GM21526 (cell line): ENCODE results near the gene BCAP29.

Source experiments
- ATAC-seq: cut with Tn5 transposase; IDR thresholded peaks from one replicate; pipeline ENCODE4 v1.9.1; 2021; ENCODE audit warnings: moderate library complexity; ENCODE audit not compliant: unreplicated experiment, low FRiP score

The BCAP29 gene

DNA sequence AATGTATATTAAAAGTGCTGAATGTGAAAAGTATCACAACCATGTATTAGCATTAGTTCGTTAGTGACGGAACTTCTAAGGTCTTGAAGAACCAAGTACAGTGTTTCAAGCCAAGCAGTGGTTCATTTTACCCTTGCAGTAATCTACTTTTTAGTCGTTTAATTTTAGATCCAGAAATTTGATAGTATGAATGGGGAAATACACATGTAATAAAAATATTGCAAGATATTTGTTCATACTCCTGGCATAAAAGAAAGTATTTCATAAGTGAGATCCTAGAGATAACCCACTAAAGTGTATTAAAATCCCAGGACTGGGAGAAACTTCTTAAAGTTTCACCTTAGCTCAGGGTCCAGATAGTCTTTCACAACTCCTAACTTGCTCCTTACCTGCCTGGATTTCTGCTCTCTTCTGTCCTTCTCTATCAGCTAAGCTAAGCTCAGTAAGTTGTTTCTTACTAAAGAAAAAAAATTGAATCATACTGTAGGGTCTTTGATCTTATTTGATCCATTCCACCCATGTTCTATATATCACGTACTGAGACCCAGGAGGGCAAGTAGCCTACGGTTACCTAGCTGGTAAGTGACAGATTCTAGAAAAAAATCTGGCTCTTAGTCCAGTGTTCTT lies 1.5 kb downstream of the BCAP29 start:
- no peak for ATAC-seq

DNA sequence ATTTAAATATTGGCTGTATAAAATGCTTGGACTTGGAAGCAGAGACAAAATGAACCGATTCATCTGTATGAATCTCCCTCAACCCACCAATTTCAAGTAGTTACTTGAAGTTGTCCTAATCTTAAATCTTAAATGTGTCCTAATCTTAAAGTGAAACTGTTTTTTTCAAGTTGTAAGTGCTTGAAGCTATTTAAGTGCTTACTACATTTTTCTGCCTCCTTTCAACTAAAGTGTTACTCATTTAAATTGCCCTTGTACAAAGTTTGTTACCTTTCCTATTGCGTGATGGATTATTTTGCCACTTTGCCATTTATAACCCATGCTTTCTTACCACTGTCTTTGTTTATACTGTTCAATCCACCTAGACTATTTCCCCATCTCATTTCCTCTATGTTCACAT lies 2.8 kb downstream of the BCAP29 start:
- no peak for ATAC-seq

DNA sequence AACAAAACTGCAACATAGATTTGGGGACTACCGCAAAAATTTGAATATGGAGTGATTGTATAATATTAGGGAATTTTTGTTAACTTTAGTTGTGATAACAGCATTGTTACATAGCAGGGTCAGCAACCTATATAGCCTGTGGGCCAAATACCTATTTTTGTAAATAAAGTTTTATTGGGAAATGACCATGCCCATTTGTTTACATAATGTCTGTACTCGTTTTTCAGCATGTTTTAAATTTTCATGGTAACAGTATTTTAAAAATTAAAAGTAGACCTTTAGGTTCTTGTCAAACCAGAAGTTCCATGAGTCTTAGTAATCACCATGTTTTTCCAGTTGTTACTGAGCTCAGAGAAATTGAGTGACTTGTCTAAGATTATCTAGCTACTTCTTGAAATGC lies 4.7 kb downstream of the BCAP29 start:
- no peak for ATAC-seq

DNA sequence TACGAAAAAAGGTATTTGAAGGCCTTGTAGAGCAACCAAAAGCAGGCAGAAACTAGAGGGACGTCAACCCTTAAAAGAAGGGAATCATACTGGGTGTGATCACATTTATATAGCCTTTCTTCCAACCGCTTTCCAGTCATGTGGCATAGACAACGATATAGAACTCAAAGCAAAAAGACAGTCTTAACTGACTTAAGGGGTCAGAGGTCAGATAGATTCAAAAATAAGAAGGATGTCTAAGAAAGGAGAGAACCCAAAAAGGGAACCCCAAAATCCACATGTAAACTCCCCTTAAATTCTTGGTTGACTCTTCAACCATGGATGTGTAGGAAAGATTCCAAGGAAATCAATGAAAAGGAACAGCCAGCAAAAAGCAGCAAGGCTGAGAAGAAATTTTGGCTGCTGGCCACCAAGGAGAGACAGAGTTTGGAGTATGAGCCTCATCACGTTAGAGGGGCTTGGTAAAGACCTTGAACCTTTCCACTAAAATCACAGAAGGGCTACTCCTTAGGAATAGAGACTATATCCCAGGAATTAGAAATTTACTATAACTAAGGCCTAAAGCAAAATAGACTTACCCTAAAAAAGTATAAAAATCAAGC lies 8.6 kb downstream of the BCAP29 start:
- ATAC-seq: no peak

GRCh38 chr7:107591421-107591820 lies 11.4 kb downstream of the BCAP29 start:
- no peak for ATAC-seq

DNA sequence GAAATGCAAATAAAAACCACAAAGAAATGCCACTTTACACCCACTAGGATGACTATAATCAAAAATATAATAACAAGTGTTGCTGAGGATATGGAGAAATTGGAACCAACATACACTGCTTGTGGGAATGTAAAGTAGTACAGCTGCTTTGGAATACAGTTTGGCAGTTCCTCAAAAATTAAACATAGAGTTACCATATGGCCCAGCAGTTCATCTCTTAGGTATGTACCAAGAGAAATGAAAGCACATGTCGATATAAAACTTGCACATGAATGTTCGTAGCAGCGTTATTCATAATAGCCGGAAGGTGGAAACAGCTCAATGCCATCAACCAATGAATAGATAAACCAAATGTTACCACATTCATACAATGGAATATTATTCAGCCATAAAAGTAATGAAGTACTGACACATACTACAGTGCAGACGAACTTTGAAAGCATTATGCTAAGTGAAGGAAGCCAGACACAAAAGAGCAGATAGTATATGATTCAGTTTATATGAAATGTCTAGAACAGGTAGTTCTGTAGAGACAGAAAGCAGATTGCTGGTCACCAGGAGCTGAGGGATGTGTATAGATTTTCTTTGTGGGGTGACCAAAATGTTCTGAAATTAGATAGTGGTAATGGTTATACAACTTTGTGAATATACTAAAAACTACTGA lies 12.4 kb downstream of the BCAP29 start:
- ATAC-seq: no peak

- no peak for ATAC-seq
Observed at GRCh38 chr7:107593025-107593410, 13.0 kb downstream of the BCAP29 start.

GRCh38 chr7:107594961-107595737 lies 15.1 kb downstream of the BCAP29 start:
- no peak for ATAC-seq

GRCh38 chr7:107596881-107597581 lies 17.0 kb downstream of the BCAP29 start:
- ATAC-seq: no peak

- ATAC-seq: no peak
Observed at GRCh38 chr7:107597582-107597916, 17.5 kb downstream of the BCAP29 start.

- no peak for ATAC-seq
Observed at GRCh38 chr7:107597953-107598352, 17.9 kb downstream of the BCAP29 start.

- no peak for ATAC-seq
Observed at GRCh38 chr7:107599262-107599661, 19.2 kb downstream of the BCAP29 start.

GRCh38 chr7:107600816-107601215 lies 20.8 kb downstream of the BCAP29 start:
- ATAC-seq: no peak

- no peak for ATAC-seq
Observed at GRCh38 chr7:107605218-107605815, 25.3 kb downstream of the BCAP29 start.

- no peak for ATAC-seq
Observed at GRCh38 chr7:107606303-107606702, 26.3 kb downstream of the BCAP29 start.

DNA sequence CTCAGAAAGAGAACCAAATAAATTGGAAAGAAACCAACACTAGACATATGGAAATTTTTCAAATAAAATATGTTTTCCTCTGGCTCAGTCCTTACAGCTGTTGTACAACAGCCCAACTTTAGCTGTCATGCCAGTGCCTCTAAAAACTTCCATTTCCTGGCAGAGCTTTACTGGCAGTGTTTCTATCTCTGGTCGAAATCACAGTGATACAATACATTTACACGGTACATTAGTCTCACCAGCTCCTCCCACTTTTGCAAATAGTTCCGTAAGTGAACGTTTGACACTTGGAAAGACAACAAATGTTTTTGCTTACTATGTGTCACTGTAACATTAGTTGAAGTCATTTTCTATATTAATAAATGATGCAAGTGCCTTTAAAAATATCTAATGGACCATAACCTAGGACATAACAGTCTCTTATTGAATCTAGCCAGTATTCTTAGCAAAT lies 29.8 kb downstream of the BCAP29 start:
- no peak for ATAC-seq

GRCh38 chr7:107610323-107610722 lies 30.3 kb downstream of the BCAP29 start:
- ATAC-seq: no peak

DNA sequence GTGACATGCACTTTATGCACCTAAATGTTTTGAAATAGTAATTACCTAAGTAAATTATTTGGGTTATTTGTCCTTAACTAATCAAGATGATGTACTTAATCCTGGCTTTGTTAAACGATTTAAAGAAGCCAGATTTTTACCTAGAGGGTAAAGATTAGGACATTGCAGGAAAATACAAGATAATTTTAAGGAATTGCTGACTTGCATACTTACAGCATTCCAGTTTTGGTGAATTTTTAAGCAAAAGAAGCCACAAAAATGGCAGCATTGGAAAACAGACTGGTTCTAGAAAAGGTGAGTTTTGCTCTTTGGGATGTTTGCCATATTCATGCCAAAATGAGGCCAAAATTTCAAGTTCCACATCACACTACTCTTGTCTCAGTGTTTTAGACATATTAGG lies 33.4 kb downstream of the BCAP29 start:
- ATAC-seq: no peak

GRCh38 chr7:107613948-107614347 lies 33.9 kb downstream of the BCAP29 start:
- ATAC-seq: no peak

- no peak for ATAC-seq
Observed at GRCh38 chr7:107614425-107614824, 34.4 kb downstream of the BCAP29 start.
